Lower lobe of right lung (tissue), 2 donors: ENCODE measurements around the gene ANKRD11. TPM values are rescaled to one million over a fixed set of nuclear protein-coding genes. Genes with fewer than 3 reads are reported as not detected.

Source experiments
- ATAC-seq, 2 donors: fragments of 200-7000 bp; cut with Tn5 transposase; one replicate each; pipeline ENCODE4 v1.9.1; 2020 to 2022; ENCODE audit warnings: mild to moderate bottlenecking in 2 of 2, moderate library complexity in 2 of 2
- DNase-seq: peaks from one replicate; pipeline ENCODE4 v3.0.0-alpha.2; 2020
- H3K27ac ChIP-seq: fragments of 200-600 bp; one replicate; pipeline ENCODE4 v1.8.0; 2022
- H3K27me3 ChIP-seq: fragments of 200-600 bp; one replicate; pipeline ENCODE4 v1.8.0; 2022; ENCODE audit warnings: low read depth
- H3K36me3 ChIP-seq: fragments of 200-600 bp; one replicate; pipeline ENCODE4 v1.8.0; 2022; ENCODE audit warnings: mild to moderate bottlenecking
- H3K4me1 ChIP-seq: fragments of 200-600 bp; one replicate; pipeline ENCODE4 v1.8.0; 2022
- H3K4me3 ChIP-seq: fragments of 200-600 bp; one replicate; pipeline ENCODE4 v1.8.0; 2022; ENCODE audit warnings: mild to moderate bottlenecking
- H3K9me3 ChIP-seq: fragments of 200-600 bp; one replicate; pipeline ENCODE4 v1.8.0; 2022
- intact Hi-C: fragments of 100-400 bp; cut with DNase I; formaldehyde crosslinking; loops from one replicate; pipeline ENCODE4 v1.11.0; 2022
- total RNA-seq: library from RNA; stranded (reverse); fragmentation: NEBNext Ultra II Directional; extraction: Animal tissue kit (Norgen Biotek cat#: 25700); gene quantifications from one replicate; pipeline ENCODE4 v1.2.1, GENCODE V29; 2021
- TF ChIP-seq, protein P1 (sequence below): fragments of 200-600 bp; IDR thresholded peaks from one replicate; pipeline ENCODE4 v1.8.0; 2022; ENCODE audit warnings: antibody characterized with exemption, mild to moderate bottlenecking
- donor health status: DM: no; HTN: yes; CAD: no; lungs with severe emphysema.

ANKRD11 gene
- total RNA-seq, 1 donor from 2014 or later: 127 TPM

DNA sequence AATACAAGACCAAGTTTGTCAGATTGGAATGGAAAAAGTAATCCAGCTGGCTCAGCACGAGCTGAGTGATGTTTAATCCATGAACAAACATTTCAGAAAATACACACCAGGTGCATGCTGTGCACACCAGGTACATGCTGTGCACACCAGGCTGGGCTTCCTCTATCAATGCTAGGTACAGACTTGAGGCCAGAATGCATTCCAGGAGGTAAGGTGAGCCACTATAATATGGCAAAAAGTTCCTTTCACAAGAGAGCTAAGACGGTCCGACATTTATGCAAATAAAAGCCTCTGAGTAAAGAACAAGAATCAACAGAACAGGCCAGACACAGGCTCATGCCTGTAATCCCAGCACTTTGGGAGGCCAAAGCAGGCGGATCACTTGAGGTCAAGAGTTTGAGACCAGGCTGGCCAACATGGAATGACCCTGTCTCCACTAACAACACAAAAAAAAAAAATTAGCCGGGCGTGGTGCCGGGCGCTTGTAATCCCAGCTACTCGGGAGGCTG, 144.7 kb downstream of the ANKRD11 start:
- Histone ChIP-seq H3K4me3 (no peak overlapping the region), H3K4me1 (peaks cover 41% of the 10 kb centered on the region), H3K36me3 (no peaks in the 10 kb centered on the region), H3K27me3 (no peaks in the 10 kb centered on the region), H3K9me3 (no peaks in the 10 kb centered on the region), H3K27ac (peak overlapping the region; percentile 46)
- DNase-seq: peak; percentile 43
- ATAC-seq: peak; percentile 52 to 68
- TF ChIP-seq, protein P1, sequence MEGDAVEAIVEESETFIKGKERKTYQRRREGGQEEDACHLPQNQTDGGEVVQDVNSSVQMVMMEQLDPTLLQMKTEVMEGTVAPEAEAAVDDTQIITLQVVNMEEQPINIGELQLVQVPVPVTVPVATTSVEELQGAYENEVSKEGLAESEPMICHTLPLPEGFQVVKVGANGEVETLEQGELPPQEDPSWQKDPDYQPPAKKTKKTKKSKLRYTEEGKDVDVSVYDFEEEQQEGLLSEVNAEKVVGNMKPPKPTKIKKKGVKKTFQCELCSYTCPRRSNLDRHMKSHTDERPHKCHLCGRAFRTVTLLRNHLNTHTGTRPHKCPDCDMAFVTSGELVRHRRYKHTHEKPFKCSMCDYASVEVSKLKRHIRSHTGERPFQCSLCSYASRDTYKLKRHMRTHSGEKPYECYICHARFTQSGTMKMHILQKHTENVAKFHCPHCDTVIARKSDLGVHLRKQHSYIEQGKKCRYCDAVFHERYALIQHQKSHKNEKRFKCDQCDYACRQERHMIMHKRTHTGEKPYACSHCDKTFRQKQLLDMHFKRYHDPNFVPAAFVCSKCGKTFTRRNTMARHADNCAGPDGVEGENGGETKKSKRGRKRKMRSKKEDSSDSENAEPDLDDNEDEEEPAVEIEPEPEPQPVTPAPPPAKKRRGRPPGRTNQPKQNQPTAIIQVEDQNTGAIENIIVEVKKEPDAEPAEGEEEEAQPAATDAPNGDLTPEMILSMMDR: no peak
- intact Hi-C loops: no loop called here

DNA sequence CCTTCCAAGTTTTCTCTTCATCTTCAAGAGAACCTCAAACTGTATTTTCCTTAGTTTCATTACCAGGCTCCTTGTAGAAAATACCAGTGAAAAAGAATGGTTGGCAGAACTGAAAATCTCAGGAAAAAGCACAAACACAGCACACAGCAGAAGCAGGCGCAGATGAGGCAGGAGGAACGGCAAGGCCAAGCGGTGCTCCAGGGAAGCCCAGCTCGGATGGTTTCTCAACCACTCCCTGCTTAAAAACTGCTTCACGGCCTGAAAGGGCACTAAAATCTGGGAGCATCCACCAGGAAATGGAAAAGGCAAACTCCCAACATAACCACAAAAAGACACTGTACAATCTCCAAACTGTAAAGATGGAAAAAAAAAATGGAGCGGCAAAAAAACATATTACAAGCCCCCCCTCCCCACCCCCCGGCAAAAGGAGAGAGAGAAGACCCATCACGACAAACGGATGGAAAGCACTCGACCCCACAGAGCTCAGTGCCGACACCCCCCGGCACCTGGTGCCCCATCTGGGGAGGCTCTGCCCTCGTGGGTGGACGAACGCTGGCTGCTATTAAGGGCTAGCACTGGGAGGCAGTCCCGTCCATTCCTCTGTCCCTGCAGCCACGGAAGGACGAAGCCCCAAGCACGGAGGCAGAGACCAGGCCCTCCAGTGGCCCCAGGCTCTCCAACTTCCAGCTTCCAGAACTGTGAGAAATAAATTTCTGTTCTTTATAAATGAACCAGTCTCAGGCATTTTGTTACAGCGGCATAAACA, 145.3 kb downstream of the ANKRD11 start:
- intact Hi-C loops: no loop called here
- Histone ChIP-seq H3K9me3 (no peaks in the 10 kb centered on the region), H3K4me3 (no peak overlapping the region), H3K36me3 (no peaks in the 10 kb centered on the region), H3K4me1 (peaks cover 41% of the 10 kb centered on the region), H3K27ac (peak overlapping the region; percentile 46), H3K27me3 (no peaks in the 10 kb centered on the region)
- DNase-seq (no peak), ATAC-seq (peak; percentile 15 to 53)
- TF ChIP-seq, protein P1: no peak

DNA sequence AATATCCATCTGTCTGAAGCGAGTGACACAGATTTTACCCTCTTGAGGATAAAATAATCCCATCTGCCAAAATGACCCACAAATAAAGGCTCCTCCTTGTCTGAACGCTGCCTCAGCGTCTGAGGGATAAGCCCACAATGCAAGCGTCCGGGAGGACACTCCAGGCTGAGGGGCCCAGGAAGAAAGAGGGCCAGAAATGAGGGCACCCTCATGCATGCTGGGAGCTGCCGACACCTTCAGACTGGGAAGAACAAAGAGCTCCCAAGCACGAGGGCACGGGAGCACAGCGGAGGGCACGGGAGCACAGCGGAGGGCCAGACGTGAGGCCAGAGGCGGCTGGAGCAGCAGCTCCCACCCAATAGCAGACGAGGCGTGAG, 145.9 kb downstream of the ANKRD11 start:
- intact Hi-C loops: no loop called here
- Histone ChIP-seq H3K27me3 (no peaks in the 10 kb centered on the region), H3K27ac (no peak overlapping the region), H3K4me3 (no peak overlapping the region), H3K9me3 (no peaks in the 10 kb centered on the region), H3K4me1 (peaks cover 41% of the 10 kb centered on the region), H3K36me3 (no peaks in the 10 kb centered on the region)
- TF ChIP-seq, protein P1: no peak
- DNase-seq (peak; percentile 35), ATAC-seq (no peak)

DNA sequence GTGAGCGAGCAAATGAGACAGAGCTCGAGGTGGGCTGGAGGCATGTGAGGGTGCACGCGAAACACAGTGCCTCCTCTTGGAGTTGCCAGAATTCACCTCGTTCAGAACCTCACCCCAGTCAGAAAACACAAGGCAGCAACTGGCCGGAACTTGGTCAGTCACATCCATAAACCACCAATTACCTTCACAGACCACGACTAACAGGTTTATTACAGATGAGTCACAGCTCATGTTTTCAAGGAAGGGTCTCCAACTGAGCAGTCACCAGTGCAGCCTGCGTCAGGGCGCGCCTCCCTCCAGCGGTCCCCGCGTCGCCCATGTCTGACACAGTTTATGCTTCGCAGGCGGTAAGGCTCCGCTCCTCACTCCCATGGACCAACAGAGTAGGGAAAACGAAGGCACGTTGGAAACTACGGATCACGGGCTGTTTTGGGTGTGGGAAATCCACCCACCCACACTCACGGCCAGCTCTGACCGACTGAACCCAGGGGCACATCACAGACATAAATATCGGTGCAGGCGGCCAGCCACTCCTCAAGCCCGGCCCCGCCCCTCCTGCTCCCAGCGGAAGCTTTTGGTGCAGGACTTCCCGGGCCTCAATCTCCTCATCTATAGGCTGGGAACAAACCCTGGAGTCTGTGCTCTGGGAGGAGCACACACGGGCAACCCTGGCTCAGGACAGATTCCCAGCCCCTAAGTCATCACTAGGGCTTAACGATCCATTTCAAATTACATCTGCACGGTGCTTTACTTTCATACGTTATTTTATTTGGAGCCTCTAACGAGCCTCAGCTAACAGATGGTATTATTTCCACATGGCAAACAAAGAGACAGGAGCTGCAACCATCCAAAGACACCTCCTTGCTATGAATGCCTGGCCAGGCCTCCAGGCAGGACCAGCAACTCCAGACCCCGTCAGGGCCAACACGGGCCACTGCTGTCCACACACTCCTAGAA, 146.6 kb downstream of the ANKRD11 start:
- H3K4me1 ChIP-seq: peaks cover 41% of the 10 kb centered on the region
- DNase-seq (peak; percentile 22), ATAC-seq (no peak)
- no peaks in the 10 kb centered on the region for H3K27me3 ChIP-seq
- H3K36me3 ChIP-seq: no peaks in the 10 kb centered on the region
- TF ChIP-seq, protein P1: no peak
- no peak overlapping the region for H3K27ac ChIP-seq
- H3K9me3 ChIP-seq: no peaks in the 10 kb centered on the region
- intact Hi-C loops: no loop called here
- H3K4me3 ChIP-seq: no peak overlapping the region
